H4 (cell line): Measurements from ENCODE around the gene HSPA4. TPM values are rescaled to one million over a fixed set of nuclear protein-coding genes. Genes with fewer than 3 reads are reported as not detected.
A peak's percentile ranks its signal among the peaks of the same experiment; 100 is the strongest.
"Not testable (repeated sequence)": the region's sequence is repeated elsewhere in the genome, so short reads cannot be mapped to it uniquely, and the experiment has no call there.

Source experiments
- DNase-seq: peaks from one replicate; pipeline ENCODE4 v3.0.0-alpha.2; 2015; ENCODE audit warnings: low spot score
- total RNA-seq: library from RNA; depleted of rRNA; stranded (reverse); fragments of >200 nt; shearing (Covaris generic); gene quantifications from 2 replicates; pipeline ENCODE4 v1.2.3, GENCODE V29; 2014

HSPA4 gene
- total RNA-seq, 1 experiment from 2014 or later, result 227 TPM

DNA sequence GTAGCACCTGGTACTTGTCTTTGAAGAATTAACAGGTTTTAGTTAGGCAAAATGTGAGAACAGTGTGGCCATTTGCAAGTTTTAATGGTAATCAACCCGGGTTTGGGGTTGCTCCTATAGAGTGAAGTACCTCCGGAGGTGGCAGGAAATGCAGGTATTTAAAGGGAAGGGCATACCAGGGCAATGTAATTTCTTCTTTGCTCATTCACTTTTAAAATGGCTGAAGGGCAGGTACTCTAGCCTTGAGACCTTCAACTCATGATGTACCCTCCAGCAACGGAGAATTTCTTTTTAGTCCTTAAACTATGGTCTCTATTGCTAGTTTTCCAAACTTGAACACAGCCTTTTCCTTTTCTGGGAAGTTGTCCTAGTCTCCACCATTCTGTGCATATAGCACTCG lies 1.3 kb upstream of the HSPA4 start:
- DNase-seq, result no peak

DNA sequence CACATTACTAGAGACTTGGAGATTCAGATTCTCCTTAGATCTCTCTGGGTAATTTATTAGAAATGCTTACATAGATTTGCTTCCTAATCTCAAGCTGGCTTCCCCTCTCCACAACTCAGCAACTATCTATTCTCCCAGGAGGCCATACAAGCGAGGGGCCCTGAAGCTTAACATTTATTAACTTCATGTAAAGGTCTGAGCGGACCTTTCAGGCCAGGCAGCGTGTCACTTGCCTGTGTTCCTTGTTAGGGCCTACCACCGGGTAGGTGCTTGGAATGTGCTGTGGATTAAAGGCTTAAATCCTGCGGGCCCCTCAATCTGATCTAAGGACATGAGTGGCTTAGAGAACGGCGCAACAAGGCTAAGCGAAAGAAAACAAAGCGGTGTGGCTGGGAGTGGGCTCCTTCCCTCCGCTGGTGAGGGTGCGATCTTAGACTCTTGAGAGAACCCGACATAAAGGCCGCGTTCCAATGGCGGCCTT lies 712 bp upstream of the HSPA4 start:
- DNase-seq, result no peak

DNA sequence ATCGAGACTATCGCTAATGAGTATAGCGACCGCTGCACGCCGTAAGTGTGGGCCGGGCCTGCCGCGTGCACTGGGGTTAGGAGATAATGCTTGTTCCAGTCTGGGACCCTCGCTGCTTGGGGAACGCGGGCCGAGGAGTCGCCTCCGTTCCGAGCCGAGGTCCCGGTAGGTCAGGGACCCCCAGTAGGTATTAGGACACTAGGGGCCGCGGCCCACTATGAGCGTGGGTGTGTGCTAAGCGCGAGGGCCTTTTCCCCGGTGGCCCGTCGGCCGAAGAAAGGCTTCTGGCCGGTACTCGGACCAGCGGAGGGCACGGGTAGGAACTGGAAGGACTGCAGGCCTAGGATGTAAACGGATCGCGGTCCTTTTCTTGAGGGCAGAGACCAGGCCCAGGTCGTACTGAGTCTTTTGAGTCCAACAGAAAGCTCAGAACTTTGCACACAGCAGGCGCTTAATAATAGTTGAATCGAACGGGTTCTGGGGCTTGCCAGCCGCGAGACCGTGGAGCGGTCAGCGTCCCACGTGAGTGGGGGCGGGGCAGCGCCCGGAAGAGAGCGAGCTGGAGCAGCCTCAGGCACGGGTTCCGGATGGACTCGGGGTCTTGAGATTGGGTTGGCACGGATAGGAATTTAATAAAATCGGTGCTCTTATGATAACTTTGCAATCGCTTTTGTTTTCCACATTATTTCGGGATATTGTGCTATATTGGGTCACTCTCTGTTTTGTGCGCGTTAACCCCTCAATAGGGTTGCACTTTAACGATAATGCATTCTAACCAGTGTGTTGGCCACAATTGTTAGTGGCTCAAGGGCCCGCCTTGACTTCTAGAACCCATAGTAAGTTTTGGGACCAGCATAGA lies 733 bp downstream of the HSPA4 start:
- DNase-seq, result peak; percentile 43

DNA sequence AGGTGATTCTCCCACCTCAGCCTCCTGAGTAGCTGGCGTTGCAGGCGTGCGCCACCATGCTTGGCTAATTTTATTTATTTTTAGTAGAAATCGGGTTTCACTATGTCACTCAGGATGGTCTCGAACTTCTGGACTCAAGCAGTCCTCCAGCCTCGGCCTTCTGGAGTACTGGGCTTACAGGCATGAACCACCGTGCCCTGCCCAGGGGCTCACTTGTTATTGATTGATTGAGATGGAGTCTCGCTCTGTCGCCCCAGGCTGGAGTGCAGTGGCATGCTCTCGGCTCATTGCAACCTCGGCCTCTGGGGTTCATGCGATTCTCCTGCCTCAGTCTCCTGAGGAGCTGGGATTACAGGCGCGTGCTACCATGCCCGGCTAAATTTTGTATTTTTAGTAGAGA lies 1.6 kb downstream of the HSPA4 start:
- no peak for DNase-seq

DNA sequence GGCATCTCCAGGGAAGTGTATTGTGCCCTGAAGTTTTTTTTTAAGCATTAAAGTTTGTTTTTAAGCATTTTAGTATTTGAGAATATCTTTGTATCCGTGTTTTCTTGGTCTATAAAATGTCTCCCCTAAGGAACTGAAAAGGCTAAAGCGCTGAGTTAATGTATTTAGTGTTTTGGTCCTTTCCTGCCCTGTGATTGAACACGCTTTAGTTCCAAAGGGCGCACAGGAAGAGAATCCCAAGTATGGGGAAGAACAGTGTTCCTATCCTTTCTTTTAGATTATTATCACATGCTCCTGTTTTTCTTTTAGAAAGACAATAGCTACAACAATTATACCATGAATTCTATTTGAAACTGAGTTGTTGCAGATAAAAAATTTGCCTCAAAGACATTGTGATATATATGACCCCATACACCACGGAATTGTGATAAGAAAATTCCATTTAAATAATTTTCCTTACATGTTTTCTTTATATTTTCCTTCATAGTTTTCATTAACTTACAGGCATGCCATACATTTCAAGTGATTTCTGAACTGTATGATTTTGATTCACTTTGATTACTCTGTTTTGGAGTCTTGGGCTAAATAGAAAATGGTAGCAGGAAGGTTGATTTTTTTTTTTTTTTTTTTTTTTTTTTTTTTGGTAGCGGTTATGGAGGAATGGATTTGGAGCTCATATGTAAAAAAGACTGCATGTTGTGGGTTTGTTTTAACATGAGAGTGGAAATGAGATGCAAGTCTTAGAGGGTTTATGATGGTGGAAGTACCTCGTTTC lies 3.1 kb downstream of the HSPA4 start:
- DNase-seq, result no peak

DNA sequence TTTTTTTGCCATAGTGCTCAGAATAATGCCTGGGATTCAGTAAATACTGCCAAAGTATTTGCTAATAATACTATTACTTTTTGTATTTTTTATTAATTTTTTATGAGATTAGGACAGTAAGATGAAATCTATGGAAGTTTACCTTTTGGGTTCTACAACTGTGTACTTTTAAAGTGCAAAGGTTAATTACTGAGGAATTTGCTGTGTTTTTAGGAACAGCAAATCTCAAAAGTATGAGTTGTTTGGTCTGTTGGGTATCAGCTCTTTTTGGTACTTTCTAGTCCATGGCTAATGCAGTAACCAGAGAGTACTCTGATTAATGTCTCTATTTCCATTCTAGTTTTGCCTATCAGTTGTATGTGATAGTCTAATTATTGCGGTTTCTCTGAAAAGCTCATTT lies 5.1 kb downstream of the HSPA4 start:
- no peak for DNase-seq

DNA sequence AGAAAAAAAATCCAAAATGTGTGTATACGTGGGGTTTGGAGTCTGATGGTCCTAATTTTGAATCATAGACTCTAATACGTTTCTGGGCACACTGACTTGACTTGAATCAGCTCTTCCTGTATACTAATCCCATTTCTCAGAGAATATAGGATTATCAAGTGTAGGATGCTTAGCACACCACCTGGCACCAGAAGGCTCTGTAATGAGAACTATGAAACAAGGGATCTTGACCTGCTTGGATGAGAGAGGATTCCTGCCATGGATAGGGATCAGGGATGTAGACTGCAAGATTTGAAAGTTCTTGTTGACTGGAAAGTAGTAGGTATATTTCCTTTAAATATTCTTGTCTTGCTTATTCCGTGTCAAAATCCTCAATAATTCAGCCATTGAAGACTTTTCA lies 7.8 kb downstream of the HSPA4 start:
- no peak for DNase-seq

DNA sequence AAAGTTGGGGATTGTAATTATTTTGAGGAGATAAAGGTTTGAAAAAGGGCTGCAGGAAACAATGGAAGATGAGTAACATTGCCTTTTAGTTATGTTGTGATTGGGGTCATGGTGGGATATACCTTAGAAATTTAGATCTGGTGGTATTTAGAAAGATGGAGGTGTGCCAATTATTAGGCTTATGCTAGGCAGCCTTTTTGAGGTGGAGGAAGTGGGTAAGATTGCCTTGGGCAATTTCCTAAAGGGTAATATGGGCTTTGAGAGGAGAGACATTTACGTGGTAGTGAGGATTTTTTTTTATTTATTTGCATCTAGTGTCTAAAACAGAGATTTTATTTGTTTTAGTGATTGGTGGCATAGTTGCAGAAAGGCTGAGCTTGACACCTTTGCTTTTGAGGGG lies 10.5 kb downstream of the HSPA4 start:
- no peak for DNase-seq

DNA sequence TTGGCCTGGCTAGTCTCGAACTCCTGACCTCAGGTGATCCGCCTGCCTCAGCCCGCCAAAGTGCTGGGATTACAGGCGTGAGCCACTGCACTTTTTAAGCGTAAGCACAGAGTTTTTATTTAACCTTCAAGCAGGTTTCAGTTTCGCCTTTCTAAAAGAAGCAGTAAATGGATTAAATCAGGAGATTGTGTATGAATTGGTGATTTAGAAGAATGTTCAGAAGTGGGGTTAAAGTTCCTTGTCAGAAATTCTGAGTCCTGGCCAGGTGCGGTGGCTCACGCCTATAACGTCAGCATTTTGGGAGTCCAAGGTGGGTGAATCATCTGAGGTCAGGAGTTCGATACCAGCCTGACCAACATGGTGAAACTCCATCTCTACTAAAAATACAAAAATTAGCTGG lies 12.2 kb downstream of the HSPA4 start:
- no peak for DNase-seq

DNA sequence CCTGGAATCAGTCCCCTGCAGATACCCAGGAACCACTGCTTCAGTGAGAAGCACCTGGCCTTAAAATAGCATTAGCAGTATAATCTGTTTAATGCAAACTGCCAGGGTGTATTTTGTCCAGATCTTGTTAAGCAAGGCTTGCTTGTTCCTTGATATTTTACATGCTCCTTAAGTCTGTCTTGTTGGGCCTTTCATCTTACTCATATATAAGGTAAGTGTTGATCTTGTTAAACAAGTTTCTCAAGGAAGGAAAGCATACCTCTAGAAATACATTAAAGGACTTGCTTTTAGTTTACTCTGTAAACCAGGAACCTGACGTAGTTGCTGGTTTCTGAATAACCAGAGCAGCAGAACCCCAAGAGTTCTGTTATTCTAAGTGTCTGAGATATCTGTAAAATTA lies 13.7 kb downstream of the HSPA4 start:
- DNase-seq, result no peak

DNA sequence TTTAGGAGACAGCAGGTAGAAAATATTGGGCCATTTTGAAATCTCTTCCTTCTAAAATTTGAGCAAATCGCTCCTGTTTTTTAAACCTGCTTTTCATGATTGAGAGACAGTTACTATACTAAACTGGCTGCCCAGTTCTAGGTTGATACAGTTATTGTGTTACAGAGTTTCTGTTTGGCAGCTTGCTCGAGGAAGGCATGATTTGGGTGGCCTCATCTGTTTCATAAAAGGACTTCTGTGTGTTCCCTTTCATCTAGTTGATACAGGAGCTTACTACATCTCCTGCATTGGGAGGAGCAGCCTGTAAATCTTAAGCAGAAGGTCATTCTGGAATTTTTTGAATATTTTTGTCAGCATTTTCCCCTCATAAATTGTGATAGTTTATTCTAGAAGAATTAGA lies 14.2 kb downstream of the HSPA4 start:
- DNase-seq, result no peak

DNA sequence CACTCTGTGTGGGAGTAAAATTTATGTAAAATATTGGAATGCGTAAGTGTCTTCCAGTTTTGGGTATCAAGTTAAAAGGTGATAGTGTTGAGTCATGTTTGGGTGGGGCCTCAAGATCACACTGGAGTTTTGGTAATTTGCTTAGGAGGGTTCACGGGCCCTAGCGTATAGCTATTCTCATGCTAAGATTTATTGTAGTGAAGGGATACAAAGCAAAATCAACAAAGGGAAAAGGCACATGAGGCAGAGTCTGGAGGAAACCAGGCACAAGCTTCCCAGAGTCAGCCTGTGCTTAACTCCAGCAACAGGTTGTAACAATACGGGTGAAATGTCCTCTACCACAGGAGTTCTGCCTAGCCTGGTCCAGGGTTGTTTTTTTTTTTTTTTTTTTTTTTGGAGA lies 20.2 kb downstream of the HSPA4 start:
- DNase-seq, result no peak

DNA sequence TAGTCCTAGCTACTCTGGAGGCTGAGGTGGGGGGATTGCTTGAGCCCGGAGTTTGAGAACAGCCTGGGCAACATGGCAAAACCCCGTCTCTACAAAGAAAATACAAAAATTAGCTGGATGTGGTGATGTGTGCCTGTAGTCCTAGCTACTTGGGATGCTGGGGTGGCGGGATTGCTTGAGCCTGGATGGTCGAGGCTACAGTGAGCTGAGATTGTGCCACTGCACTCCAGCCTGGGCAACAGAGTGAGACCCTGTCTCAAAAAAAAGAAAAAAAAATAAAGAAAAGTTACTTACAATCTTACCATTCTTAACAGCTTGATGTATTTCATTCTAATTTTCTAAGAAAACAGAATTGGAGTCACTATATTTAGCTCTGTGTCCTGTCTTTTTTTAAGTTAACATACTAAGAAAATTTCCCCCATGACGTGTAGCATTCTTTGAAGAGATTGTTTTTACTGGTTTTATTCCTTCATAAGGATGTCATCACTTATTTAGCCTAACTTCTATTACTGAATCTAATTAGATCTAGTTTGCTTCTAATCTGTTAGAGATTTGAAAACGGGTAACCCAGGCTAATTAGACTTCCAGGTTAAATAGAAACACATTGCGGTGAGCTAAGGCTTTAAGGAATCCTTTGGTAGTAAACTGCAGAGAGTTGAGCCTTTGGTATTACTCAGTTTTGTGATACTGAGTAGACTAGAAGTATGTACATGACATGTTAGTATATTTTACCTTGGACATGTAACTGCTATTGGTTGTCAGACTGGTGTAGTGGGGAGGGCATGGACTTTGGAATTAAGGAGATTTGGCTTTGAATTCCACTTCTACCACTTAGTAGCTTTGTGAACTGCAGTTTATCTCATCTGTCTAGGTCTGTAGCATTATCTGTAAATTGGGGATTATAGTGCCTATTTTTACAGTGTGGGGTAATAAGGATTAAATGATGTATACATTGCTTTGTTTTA lies 24.0 kb downstream of the HSPA4 start:
- no peak for DNase-seq

DNA sequence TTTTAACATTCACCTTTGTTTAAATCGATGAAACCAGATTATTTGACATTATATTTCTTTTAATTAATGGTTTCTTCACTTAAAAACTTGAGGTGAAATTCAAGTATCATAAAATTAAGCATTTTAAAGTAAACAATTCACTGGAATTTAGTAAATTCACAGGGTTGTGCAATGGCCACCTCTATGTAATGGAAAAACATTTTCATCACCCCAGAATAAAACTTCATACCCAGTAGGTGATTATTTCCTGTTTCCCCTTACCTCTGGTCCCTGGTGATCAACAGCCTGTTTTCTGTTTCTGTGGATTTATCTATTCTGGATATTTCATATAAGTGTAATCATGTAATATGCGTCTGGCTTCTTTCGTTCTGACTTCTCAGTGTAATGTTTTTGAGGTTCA lies 27.2 kb downstream of the HSPA4 start:
- DNase-seq, result no peak

DNA sequence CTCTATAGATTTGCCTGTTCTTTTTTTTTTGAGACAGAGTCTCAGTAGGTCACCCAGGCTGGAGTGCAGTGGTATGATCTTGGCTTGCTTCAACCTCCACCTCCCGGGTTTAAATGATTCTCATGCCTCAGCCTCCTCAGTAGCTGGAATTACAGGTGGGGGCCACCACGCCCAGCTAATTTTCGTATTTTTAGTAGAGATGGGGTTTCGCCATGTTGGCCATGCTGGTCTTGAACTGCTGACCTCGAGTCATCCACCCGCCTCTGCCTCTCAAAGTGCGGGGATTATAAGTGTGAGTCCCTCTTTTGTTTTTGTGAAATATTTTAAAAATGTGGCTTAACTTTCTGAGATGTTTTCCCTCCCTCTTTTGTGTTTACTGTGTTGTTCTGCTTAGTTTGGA lies 29.2 kb downstream of the HSPA4 start:
- DNase-seq, result no peak

DNA sequence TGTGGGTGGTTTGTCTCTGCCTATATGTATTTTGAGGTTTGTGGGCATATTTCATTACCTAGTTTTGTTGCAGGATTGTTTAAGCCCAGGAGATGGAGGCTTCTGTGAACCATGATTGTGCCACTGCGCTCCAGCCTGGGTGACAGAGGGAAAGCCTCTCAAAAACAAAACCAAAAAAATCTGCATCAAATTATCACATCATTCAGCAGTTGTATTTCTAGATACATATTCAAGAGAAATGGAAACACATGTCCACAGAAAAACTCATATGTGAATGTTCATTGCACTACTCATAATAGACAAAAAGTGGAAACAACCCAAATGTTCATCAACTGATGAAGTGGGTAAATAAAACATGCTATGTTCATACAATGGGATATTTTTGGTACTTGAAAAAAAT lies 29.9 kb downstream of the HSPA4 start:
- DNase-seq, result no peak

DNA sequence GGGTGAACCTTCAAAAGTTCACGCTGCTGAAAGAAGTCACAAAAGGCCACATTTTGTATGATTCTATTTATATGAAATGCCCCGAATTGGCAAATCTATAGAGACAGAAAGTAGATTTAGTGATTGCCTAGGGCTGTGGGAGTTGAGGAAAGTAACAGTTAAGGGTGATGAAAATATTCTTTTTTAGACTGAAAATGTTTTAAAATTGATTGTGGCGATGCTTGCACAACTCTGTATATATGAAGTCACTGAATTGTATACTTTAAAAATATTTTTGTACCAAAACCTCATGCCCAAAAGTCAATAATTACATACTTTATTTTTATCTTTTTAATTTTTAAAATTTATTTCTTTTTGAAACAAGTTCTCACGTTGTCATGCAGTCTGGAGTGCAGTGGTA lies 30.3 kb downstream of the HSPA4 start:
- DNase-seq, result no peak

DNA sequence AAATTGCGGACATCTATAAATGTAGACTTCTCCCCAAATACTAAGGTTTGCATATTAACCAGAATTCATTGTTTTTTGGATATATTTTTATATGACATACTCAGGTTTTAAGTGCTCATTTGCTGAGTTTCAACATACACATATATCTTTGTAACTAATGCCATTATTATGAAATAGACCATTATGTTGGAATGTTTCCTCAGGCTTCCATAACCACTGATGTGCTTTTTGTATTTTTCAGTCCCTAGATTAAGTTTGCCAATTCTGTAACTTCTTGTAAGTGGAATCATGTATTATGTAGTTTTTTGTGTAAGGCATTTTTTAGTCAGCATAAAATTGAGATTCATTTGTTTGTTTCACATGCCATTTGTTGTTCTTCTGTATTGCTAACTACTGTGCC lies 32.1 kb downstream of the HSPA4 start:
- no peak for DNase-seq

DNA sequence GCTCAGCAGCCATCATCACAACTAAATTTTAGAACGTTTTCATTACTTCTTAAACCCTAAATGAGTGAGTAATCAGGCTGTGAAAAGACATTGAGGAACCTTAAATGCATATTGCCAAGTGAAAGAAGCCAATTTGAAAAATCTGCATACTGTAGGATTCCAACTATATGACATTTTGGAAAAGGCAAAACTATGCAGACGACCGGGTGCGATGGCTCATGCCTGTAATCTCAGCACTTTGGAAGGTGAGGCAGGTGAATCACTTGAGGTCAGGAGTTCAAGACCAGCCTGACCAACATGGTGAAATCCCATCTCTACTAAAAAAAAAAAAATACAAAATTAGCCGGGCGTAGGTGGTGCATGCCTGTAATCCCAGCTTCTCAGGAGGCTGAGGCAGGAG lies 33.4 kb downstream of the HSPA4 start:
- not testable (repeated sequence) for DNase-seq

DNA sequence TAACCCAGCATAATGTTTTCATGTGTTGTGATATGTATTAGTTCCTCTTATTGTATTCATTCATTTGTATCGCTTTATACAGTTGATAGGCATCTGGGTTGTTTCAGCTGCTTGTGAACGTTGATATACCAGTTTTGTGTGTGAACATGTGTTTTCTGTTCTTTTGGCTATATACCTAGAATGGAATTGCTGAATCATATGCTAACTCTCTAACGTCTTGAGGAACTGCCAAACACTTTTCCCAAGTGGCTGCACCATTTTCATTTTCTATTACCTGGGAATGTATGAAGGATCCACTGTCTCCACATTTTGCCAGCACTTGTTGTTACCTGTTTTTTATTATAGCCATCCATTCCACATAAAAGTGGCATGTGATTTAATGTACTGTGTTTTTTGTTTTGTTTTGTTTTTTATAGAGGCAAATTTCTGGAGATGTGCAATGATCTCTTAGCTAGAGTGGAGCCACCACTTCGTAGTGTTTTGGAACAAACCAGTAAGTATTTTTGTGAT lies 34.6 kb downstream of the HSPA4 start:
- DNase-seq, result no peak

DNA sequence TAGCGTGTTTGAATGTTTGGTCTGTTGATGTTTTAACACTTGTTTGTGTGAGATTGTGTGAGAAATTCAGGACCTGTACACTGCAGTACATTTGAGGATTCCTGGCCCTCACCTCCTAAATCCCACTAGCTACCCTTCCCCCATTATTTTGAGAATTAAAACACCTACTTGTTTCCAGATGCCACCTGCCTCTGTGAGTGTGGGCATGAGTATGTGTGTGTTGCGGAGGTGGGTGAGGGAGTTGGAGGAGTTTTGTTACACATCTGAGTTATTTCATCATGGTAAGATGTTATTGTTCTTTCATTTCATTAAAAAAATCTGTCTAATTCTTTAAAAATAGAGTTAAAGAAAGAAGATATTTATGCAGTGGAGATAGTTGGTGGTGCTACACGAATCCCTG lies 36.3 kb downstream of the HSPA4 start:
- no peak for DNase-seq

DNA sequence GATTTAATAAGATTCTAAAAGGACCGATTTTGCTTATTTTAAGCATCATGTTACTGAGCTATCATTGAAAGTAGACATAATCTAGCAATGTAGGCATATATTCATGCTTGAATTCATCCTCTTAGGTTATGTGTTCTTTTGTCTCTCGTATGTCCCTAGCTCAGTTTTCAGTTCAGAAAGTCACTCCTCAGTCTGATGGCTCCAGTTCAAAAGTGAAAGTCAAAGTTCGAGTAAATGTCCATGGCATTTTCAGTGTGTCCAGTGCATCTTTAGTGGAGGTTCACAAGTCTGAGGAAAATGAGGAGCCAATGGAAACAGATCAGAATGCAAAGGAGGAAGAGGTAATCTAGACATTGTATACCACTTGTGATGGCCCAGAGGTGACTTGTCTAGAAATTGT lies 39.2 kb downstream of the HSPA4 start:
- DNase-seq, result no peak
